ENCODE data around the gene EIF3A.
A peak's percentile ranks its signal among the peaks of the same experiment; 100 is the strongest.
"Not testable (repeated sequence)": the region's sequence is repeated elsewhere in the genome, so short reads cannot be mapped to it uniquely, and the experiment has no call there.

Gene EIF3A, protein sequence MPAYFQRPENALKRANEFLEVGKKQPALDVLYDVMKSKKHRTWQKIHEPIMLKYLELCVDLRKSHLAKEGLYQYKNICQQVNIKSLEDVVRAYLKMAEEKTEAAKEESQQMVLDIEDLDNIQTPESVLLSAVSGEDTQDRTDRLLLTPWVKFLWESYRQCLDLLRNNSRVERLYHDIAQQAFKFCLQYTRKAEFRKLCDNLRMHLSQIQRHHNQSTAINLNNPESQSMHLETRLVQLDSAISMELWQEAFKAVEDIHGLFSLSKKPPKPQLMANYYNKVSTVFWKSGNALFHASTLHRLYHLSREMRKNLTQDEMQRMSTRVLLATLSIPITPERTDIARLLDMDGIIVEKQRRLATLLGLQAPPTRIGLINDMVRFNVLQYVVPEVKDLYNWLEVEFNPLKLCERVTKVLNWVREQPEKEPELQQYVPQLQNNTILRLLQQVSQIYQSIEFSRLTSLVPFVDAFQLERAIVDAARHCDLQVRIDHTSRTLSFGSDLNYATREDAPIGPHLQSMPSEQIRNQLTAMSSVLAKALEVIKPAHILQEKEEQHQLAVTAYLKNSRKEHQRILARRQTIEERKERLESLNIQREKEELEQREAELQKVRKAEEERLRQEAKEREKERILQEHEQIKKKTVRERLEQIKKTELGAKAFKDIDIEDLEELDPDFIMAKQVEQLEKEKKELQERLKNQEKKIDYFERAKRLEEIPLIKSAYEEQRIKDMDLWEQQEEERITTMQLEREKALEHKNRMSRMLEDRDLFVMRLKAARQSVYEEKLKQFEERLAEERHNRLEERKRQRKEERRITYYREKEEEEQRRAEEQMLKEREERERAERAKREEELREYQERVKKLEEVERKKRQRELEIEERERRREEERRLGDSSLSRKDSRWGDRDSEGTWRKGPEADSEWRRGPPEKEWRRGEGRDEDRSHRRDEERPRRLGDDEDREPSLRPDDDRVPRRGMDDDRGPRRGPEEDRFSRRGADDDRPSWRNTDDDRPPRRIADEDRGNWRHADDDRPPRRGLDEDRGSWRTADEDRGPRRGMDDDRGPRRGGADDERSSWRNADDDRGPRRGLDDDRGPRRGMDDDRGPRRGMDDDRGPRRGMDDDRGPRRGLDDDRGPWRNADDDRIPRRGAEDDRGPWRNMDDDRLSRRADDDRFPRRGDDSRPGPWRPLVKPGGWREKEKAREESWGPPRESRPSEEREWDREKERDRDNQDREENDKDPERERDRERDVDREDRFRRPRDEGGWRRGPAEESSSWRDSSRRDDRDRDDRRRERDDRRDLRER (N-terminal part only)

DNA sequence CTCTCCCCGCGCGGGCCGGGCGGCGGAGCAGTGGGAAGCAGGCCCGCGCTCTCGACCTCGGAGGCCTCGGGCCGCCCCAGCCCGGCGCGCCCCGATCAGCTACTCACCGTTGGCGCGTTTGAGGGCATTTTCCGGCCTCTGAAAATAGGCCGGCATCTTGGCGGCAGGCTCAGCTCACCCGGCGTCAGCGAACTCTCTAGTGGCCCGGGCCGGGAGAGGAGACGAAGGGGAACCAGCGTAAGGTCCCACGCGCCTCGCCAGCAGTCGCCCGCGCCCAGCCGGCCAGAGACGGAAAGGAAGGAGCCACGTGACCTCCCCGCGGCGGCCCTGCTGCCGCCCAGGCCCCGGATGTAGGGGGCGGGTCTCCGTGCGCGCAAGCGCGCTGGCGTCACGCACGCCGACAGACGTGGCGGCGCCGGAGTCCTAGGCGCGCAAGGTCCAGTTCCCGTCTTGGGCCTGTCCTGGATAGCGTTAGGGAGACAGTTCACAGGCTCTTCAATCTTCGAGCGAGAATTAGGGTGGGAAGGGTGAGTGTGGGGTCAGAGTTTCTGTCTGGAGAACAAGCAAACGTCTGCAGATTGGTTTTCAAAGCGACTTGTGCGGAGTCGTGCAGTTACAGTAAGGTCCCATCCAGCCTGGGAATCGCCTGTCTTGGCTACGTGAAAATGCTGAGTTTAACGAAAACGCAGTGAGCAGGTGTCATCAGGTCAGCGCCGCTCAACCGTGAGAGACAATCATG is at the start of gene EIF3A:
Gene EIF3A, minus strand, starts transcription at position 297 of the 739 bp plus-strand sequence. Its CDS starts 141 bp downstream, at position 156.
- DNase-seq: peak; percentile 92

DNA sequence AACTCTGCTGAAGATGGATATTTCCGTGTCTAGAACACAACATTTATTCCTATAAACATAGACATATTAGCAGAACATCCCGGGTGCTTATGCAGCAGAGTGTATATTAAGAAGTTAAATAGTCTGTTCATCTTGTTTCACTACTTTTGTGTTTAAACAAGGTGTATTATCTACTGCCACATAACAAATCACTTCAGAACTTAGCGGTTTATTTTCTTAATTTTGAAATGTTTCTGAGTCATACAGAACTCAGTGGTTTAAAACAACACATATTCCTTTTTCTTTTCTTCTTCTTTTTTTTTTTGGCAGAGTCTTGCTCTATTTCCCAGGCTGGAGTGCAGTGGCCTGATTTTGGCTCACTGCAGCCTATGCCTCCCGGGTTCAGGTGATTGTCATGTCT is 49.1 kb upstream of the EIF3A start:
- DNase-seq: no peak

DNA sequence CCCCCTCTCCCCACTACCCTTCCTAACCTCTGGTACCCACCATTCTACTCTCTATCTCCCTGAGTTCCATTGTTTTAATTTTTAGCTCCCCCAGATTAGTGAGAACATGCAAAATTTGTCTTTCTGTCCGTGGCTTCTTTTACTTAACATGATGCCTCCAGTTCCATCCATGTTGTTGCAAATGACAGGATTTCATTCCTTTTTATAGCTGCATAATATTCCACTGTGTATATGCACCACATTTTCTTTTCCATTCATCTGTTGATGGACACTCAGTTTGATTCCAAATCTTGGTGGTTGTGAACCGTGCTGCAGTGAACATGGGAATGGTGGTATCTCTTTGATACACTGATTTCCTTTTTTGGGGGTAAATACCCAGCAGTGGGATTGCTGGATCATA is 45.3 kb upstream of the EIF3A start:
- no peak for DNase-seq

DNA sequence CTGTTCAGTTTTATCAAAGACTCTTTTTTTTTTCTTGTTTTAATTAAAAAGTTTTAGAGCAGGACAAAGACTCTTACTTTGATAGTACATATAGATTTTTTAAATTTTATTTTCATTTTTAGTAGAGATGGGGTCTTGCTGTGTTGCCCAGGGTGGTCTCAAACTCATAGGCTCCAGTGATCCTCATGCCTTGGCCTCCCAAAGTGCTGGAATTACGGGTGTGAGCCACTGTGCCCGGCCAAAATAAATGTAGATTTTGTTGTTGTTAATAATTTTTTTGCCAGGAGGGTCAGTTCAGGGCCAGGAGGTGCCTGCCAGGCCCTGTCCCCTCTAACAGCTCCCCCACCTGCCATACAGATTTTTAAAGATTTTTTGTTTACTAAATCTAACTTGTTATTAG is 40.3 kb upstream of the EIF3A start:
- no peak for DNase-seq

DNA sequence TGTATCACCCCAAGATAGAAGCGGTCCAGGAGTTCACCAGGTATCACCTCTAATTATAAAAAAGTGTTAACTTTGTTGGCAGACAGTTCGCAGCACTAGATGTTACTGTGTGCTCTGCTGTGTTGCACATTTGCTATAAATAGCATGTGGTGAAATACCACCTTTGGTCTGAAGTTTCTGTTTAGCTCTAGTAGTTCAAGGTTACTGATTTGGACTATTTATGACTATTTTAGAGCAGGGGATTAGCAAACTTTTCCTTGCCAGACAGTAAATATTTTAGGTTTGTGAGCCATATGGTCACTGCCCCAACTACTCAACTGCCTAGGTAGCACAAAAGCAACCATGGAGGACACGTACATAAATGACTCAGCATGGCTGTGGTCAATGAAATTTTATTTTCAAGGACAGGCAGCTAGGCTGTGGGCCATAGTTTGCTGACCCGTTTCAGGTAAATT is 39.8 kb upstream of the EIF3A start:
- DNase-seq: peak; percentile 51

DNA sequence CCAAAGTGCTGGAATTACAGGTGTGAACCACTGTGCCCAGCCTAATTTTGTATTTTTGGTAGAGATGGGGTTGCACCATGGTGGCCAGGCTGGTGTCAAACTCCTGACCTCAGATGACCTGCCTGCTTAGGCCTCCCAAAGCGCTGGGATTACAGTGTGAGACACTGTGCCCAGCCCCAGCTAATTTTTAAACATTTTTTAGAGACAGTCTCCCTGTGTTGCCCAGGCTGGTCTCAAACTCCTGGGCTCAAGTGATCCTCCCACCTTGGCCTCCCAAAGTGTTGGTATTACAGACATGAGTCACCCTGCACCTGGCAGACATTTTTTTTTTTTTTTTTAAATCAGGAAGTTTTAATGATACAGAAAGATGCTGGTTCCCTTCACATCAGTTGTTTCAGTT is 38.8 kb upstream of the EIF3A start:
- no peak for DNase-seq

DNA sequence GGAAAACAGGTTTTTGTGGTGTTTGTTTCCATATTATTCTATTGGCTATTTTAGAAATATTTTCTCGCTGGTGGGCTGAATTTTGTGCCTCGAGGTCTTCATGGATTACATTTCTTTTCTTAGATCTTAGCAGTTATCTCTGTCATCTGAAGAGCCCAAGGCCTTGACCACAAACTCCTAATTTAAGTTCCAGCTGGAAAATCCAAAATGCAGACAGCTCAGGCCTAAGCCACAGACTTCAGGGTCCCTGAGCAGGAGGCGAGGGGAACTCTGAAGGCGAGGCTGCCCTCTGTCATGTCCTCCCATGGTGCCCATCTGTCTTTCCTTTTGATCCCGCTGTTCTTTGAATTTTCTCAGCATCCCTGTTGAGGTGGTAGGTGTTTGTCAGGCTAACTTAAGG is 37.6 kb upstream of the EIF3A start:
- DNase-seq: no peak

DNA sequence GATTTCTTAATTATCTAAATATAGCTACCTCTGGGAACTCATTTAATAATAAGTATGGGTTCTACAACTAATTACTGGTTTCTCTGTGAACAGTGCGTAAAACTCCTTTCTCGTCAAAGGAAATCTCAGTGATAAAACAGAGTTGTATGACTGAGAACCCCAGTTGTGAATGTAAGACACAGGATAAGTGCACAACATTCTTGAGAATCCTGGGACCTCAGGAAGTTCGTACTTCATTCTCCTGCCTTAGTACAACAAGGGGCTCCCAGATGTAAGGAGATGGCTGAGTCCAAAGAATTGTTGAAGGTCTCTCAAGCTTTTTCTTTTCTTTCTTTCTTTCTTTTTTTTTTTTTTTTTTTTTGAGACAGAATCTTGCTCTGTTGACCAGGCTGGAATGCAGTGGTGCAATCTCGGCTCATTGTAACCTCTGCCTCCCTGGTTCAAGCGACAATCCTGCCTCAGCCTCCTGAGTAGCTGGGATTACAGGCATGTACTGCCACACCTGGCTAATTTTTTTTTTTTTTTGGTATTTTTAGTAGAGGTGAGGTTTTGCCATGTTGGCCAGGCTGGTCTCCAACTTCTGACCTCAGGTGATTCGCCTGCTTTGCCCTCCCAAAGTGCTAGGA is 35.8 kb upstream of the EIF3A start:
- no peak for DNase-seq

DNA sequence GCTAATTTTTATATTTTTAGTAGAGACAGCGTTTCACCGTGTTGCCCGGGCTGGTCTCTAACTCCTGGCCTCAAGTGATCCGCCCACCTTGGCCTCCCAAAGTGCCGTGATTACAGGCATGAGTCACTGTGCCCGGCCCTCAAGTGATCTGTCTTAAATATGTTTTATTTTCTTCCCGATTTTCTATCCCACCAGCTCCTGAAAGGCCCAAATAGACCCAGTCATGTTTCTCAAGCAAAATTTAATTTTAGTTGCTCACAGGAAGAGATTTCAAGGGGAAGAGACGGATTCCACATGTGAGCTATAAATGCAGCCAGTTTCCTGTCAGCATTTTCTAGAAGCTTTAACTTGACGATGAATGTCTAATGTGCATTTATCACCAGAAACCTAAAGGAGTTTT is 35.3 kb upstream of the EIF3A start:
- DNase-seq: no peak

DNA sequence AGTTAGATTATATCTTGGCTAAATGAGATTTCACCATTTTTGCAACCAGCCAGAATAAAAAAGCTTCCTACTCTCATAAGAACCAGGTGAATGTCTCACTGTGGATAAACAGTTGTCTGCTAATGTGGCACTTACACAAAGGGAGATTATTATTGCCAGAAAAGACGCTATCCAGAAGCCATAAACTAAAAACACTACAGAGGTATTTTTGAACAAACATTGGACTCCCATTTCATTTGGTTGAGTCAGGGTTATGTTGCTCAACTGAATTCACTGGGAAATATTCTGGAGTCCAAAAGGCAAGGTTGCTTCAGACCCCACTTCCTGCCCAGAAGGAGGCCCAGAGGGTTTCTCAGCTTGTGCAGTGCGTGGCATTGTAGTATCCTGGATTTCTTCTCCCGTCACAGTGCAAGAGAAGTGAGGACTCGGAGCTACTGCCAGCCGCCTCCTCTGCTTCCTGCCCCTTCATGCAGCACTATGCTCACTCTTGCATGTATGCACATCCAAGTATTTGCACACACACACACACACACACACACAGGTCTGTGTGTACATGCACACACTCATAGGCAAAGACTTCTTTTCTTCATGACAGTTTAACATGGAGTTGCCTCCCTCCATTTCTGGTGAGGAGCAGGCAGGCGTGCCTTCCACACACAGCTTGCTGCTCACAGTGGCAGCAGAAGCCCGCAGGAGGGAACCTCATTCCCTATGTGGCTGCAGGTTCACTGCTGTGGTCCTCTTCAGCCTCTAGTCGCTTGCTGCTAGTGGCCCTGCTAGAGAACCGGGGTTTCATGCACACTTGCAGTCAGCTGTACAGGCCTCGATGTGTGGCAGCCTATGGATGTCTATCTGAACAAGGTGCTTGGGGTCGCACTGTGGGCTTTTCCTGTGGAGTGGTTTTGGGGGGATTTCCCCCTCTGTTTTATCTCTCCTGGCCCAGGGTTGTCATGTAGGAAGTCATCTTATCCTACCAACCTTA is 33.4 kb upstream of the EIF3A start:
- DNase-seq: no peak

DNA sequence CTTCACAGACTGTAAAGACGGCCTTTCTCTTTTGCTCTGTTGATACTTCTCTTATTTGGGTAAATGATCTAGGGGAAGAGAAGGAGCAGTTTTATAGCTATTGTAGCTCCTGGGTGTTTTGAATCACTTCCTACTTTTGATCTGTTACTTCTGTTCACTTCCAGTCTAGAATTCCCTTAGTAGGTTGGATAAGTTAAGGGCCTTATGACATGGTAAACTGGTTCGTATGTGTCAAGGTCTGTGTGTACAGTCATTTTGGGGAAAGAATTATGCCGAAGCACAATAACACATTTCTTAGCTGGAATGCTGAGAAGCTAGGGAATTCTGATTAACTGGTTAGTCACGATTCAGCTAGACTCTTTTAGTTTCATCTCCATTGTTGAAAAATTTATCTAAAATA is 31.4 kb upstream of the EIF3A start:
- DNase-seq: no peak

DNA sequence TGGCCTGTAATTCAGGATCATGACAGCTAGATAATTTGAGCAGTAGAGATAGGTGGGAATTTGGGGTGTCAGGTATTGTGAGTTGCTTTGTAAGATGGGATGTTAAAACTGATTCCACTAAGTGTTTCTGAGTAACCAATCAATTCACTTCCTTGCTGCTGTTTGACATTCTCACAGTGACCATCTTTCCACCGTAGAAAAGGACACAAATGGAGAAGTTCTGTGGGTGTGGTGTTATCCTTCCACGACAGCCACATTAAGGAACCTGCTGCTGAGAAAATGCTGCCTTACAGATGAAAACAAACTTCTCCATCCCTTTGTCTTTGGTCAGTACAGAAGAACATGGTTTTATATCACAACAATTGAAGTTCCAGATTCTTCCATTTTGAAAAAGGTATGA is 27.2 kb upstream of the EIF3A start:
- not testable (repeated sequence) for DNase-seq

DNA sequence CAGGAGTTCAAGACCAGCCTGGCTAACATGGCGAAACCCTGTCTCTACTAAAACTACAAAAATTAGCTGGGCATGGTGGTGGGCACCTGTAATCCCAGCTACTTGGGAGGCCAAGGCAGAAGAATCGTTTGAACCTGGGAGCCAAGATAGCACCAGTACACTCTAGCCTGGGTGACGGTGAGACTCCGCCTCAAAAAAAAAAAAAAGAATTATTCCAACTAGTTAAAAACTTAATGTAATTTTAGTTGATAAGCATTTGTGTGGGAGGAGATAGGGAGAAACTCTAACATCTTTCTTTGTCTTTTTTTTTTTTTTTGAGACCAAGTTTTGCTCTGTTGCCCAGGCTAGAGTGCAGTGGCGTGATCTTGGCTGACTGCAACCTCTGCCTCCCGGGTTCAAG is 26.5 kb upstream of the EIF3A start:
- not testable (repeated sequence) for DNase-seq

DNA sequence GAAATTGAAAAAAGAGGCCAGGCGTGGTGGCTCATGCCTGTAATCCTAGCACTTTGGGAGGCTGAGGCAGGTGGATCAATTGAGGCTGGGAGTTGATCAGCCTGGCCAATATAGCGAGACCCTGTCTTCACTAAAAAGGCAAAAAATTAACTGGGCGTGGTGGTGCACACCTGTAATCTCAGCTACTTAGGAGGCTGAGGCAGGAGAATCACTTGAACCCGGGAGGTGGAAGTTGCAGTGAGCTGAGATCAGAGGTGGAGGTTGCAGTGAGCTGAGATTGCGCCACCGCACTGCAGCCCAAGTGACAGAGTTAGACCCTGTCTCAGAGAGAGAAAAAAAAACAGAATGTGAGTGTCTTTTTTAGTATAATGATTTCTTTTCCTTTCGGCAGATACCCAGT is 25.3 kb upstream of the EIF3A start:
- not testable (repeated sequence) for DNase-seq

DNA sequence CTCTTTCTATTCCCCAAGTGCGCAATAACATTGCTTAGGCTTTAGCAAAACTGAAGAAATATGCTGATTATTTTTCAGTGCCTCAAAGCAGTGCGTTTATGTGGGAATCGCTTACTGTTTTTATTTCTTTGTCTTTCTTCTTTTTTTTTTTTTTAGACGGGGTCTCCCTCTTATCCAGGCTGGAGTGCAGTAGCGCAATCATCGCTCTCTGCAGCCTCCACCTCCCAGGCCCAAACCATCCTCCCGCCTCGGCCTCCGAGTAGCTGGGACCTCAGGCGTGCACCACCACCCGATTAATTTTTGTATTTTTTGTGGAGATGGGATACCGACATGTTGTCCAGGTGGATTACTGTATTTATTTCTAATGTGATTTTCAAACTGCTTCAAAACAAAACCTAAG is 24.5 kb upstream of the EIF3A start:
- no peak for DNase-seq

DNA sequence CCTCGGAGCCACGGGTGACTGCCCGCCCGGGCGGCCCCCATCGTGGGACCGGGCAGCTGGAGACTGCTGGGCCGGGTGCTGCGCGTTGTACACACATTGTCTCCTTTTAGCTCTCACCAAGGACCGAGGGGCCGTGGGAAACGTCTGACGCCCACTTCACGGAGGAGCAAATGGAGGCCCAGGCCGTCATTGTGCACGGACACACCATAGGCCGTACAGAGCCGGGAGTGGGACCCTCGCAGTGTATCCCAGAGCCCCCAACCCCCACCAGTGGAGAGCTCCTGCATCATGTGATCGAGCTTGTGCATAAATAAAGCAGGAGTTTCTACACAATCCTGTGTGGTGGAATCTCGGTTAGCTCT is 24.0 kb upstream of the EIF3A start:
- DNase-seq: no peak

DNA sequence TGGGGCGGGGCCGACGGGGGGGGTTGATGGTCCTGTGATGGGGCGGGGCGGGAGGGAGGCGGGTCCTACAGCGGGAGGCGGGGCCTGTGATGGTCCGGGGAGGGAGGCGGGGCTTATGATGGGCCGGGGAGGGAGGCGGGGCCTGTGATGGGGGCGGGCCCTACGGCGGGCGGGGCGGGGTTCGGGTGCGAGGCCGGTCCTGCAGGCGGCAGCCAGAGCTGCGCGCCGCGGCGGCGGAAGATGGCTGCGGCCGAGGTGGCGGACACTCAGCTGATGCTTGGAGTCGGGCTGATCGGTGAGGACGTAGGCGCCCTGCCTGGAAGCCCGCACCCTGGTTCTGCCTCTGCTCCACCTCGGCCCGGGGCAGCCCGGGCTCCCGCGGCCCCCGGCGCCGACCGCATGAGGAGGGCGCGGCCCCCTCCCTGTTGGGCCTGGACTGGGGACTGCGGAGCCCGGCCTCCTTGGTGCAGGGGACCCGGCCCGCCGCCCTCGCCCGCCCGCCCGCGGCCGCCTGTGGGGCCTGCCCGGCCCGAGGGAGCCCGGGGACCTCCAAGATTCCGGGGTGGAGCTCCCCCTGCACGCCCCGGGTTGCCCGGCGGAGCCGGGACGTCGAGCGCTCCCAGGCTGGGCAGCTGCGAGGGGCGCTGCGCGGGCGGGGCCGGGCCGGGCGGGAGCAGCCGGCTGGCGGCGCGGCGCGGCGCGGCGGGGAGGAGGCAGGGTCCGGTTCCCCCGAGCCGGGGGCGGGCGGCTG is 23.5 kb upstream of the EIF3A start, which contains the start of gene DENND10:
Gene DENND10, plus strand, starts transcription at position 211 of the 751 bp plus-strand sequence. Its CDS starts 30 bp downstream, at position 241.
- peak; percentile 80 for DNase-seq

DNA sequence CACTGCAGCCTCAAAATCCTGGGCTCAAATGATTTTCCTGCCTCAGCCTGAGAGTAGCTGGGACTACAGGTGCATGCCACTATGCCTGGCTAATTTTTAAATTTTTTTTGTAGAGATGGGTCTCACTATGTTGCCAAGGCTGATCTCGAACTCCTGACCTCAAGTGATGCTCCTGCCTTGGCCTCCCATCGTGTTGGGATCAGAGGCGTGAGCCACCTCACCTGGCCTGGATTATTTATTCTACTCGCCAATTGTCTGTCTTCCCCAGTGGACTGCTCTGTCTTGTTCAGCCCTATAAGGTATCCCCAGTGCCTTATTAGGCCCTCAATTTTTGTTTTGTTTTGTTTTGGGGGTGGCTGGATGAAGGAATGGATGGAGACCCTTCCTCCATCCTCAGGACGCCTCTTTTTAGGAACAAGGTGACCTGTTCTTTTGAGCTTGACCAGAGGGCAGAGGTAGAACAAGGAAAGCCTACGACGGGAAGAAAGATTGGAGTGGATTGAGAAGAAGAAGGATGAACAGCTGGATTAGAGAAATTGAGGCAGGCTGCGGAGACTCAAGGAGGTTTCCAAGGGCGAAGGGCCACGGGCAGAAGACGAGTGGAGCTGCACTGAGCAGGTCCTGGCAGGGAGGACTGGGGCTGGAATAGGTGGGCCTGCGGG is 22.8 kb upstream of the EIF3A start:
- no peak for DNase-seq
